ENCODE results near the gene EML6.
"Not testable (repeated sequence)": the region's sequence is repeated elsewhere in the genome, so short reads cannot be mapped to it uniquely, and the experiment has no call there.

EML6 gene

GRCh38 chr2:54866868-54867267 lies 143.4 kb downstream of the EML6 start:
- Histone ChIP-seq H3K27me3 (replicated peaks; ENCODE audit: control insufficient read depth, insufficient read depth, low read length, poor library complexity, severe bottlenecking) (no peaks in the 10 kb centered on the region), H3K4me1 (ENCODE audit: control insufficient read depth, insufficient read depth, low read length, poor library complexity, severe bottlenecking) (no peaks in the 10 kb centered on the region), H3K9me3 (ENCODE audit: control insufficient read depth, low read length) (no peaks in the 10 kb centered on the region), H3K4me3 (ENCODE audit: insufficient read depth, low read depth, low read length, poor library complexity, severe bottlenecking) (no peak overlapping the region), H3K27ac (ENCODE audit: insufficient read depth, low read length, poor library complexity, severe bottlenecking) (no peak overlapping the region), H3K36me3 (ENCODE audit: control insufficient read depth, insufficient read depth, low read length) (no peaks in the 10 kb centered on the region)
- no peak for DNase-seq

- Histone ChIP-seq H3K9me3 (ENCODE audit: control insufficient read depth, low read length) (no peaks in the 10 kb centered on the region), H3K4me1 (ENCODE audit: control insufficient read depth, insufficient read depth, low read length, poor library complexity, severe bottlenecking) (no peaks in the 10 kb centered on the region), H3K36me3 (ENCODE audit: control insufficient read depth, insufficient read depth, low read length) (no peaks in the 10 kb centered on the region), H3K27me3 (replicated peaks; ENCODE audit: control insufficient read depth, insufficient read depth, low read length, poor library complexity, severe bottlenecking) (no peaks in the 10 kb centered on the region), H3K27ac (ENCODE audit: insufficient read depth, low read length, poor library complexity, severe bottlenecking) (no peak overlapping the region), H3K4me3 (ENCODE audit: insufficient read depth, low read depth, low read length, poor library complexity, severe bottlenecking) (no peak overlapping the region)
- no peak for DNase-seq
These were observed 144.0 kb downstream of the EML6 start for GRCh38 chr2:54867457-54867856.

- DNase-seq: no peak
These were observed 148.1 kb downstream of the EML6 start for GRCh38 chr2:54871457-54872107.

GRCh38 chr2:54872780-54873179 lies 149.3 kb downstream of the EML6 start:
- no peaks in the 10 kb centered on the region for H3K27me3 ChIP-seq (replicated peaks; ENCODE audit: control insufficient read depth, insufficient read depth, low read length, poor library complexity, severe bottlenecking)
- H3K4me3 ChIP-seq (ENCODE audit: insufficient read depth, low read depth, low read length, poor library complexity, severe bottlenecking): no peak overlapping the region
- H3K9me3 ChIP-seq (ENCODE audit: control insufficient read depth, low read length): no peaks in the 10 kb centered on the region
- DNase-seq: no peak
- no peaks in the 10 kb centered on the region for H3K4me1 ChIP-seq (ENCODE audit: control insufficient read depth, insufficient read depth, low read length, poor library complexity, severe bottlenecking)
- H3K27ac ChIP-seq (ENCODE audit: insufficient read depth, low read length, poor library complexity, severe bottlenecking): no peak overlapping the region
- H3K36me3 ChIP-seq (ENCODE audit: control insufficient read depth, insufficient read depth, low read length): no peaks in the 10 kb centered on the region

More at GRCh38 chr2:54871457-54872107, 148.1 kb downstream of the EML6 start:
- no peaks in the 10 kb centered on the region for H3K9me3 ChIP-seq (ENCODE audit: control insufficient read depth, low read length)
- no peak overlapping the region for H3K27ac ChIP-seq (ENCODE audit: insufficient read depth, low read length, poor library complexity, severe bottlenecking)
- no peaks in the 10 kb centered on the region for H3K27me3 ChIP-seq (replicated peaks; ENCODE audit: control insufficient read depth, insufficient read depth, low read length, poor library complexity, severe bottlenecking)
- no peaks in the 10 kb centered on the region for H3K36me3 ChIP-seq (ENCODE audit: control insufficient read depth, insufficient read depth, low read length)
- H3K4me3 ChIP-seq (ENCODE audit: insufficient read depth, low read depth, low read length, poor library complexity, severe bottlenecking): no peak overlapping the region
- no peaks in the 10 kb centered on the region for H3K4me1 ChIP-seq (ENCODE audit: control insufficient read depth, insufficient read depth, low read length, poor library complexity, severe bottlenecking)

- DNase-seq; H3K27ac ChIP-seq (ENCODE audit: insufficient read depth, low read length, poor library complexity, severe bottlenecking); H3K9me3 ChIP-seq (ENCODE audit: control insufficient read depth, low read length); H3K36me3 ChIP-seq (ENCODE audit: control insufficient read depth, insufficient read depth, low read length); H3K4me3 ChIP-seq (ENCODE audit: insufficient read depth, low read depth, low read length, poor library complexity, severe bottlenecking); H3K4me1 ChIP-seq (ENCODE audit: control insufficient read depth, insufficient read depth, low read length, poor library complexity, severe bottlenecking); H3K27me3 ChIP-seq (replicated peaks; ENCODE audit: control insufficient read depth, insufficient read depth, low read length, poor library complexity, severe bottlenecking): not testable (repeated sequence)
These were observed 149.8 kb downstream of the EML6 start for GRCh38 chr2:54873236-54873635.

GRCh38 chr2:54876764-54877163 lies 153.3 kb downstream of the EML6 start:
- Histone ChIP-seq H3K36me3 (ENCODE audit: control insufficient read depth, insufficient read depth, low read length) (no peaks in the 10 kb centered on the region), H3K4me3 (ENCODE audit: insufficient read depth, low read depth, low read length, poor library complexity, severe bottlenecking) (no peak overlapping the region), H3K4me1 (ENCODE audit: control insufficient read depth, insufficient read depth, low read length, poor library complexity, severe bottlenecking) (no peaks in the 10 kb centered on the region), H3K9me3 (ENCODE audit: control insufficient read depth, low read length) (no peaks in the 10 kb centered on the region), H3K27ac (ENCODE audit: insufficient read depth, low read length, poor library complexity, severe bottlenecking) (no peak overlapping the region), H3K27me3 (replicated peaks; ENCODE audit: control insufficient read depth, insufficient read depth, low read length, poor library complexity, severe bottlenecking) (peaks cover 3% of the 10 kb centered on the region)
- DNase-seq: no peak

- no peak for DNase-seq
- no peak overlapping the region for H3K4me3 ChIP-seq (ENCODE audit: insufficient read depth, low read depth, low read length, poor library complexity, severe bottlenecking)
- H3K27me3 ChIP-seq (replicated peaks; ENCODE audit: control insufficient read depth, insufficient read depth, low read length, poor library complexity, severe bottlenecking): peaks cover 3% of the 10 kb centered on the region
- H3K36me3 ChIP-seq (ENCODE audit: control insufficient read depth, insufficient read depth, low read length): no peaks in the 10 kb centered on the region
- H3K4me1 ChIP-seq (ENCODE audit: control insufficient read depth, insufficient read depth, low read length, poor library complexity, severe bottlenecking): no peaks in the 10 kb centered on the region
- no peak overlapping the region for H3K27ac ChIP-seq (ENCODE audit: insufficient read depth, low read length, poor library complexity, severe bottlenecking)
- no peaks in the 10 kb centered on the region for H3K9me3 ChIP-seq (ENCODE audit: control insufficient read depth, low read length)
These were observed 154.7 kb downstream of the EML6 start for GRCh38 chr2:54878182-54878581.

- no peaks in the 10 kb centered on the region for H3K36me3 ChIP-seq (ENCODE audit: control insufficient read depth, insufficient read depth, low read length)
- H3K27ac ChIP-seq (ENCODE audit: insufficient read depth, low read length, poor library complexity, severe bottlenecking): no peak overlapping the region
- no peaks in the 10 kb centered on the region for H3K4me1 ChIP-seq (ENCODE audit: control insufficient read depth, insufficient read depth, low read length, poor library complexity, severe bottlenecking)
- H3K27me3 ChIP-seq (replicated peaks; ENCODE audit: control insufficient read depth, insufficient read depth, low read length, poor library complexity, severe bottlenecking): peaks cover 3% of the 10 kb centered on the region
- DNase-seq: no peak
- H3K4me3 ChIP-seq (ENCODE audit: insufficient read depth, low read depth, low read length, poor library complexity, severe bottlenecking): no peak overlapping the region
- H3K9me3 ChIP-seq (ENCODE audit: control insufficient read depth, low read length): no peaks in the 10 kb centered on the region
These were observed 155.6 kb downstream of the EML6 start for GRCh38 chr2:54879032-54879431.

GRCh38 chr2:54879598-54880332 lies 156.3 kb downstream of the EML6 start:
- DNase-seq: no peak
- no peak overlapping the region for H3K27ac ChIP-seq (ENCODE audit: insufficient read depth, low read length, poor library complexity, severe bottlenecking)
- H3K27me3 ChIP-seq (replicated peaks; ENCODE audit: control insufficient read depth, insufficient read depth, low read length, poor library complexity, severe bottlenecking): peaks cover 3% of the 10 kb centered on the region

GRCh38 chr2:54880428-54880827 lies 157.0 kb downstream of the EML6 start:
- no peaks in the 10 kb centered on the region for H3K36me3 ChIP-seq (ENCODE audit: control insufficient read depth, insufficient read depth, low read length)
- no peak overlapping the region for H3K27ac ChIP-seq (ENCODE audit: insufficient read depth, low read length, poor library complexity, severe bottlenecking)
- no peaks in the 10 kb centered on the region for H3K9me3 ChIP-seq (ENCODE audit: control insufficient read depth, low read length)
- DNase-seq: no peak
- no peak overlapping the region for H3K4me3 ChIP-seq (ENCODE audit: insufficient read depth, low read depth, low read length, poor library complexity, severe bottlenecking)
- H3K4me1 ChIP-seq (ENCODE audit: control insufficient read depth, insufficient read depth, low read length, poor library complexity, severe bottlenecking): no peaks in the 10 kb centered on the region
- peaks cover 3% of the 10 kb centered on the region for H3K27me3 ChIP-seq (replicated peaks; ENCODE audit: control insufficient read depth, insufficient read depth, low read length, poor library complexity, severe bottlenecking)

More at GRCh38 chr2:54879598-54880332, 156.3 kb downstream of the EML6 start:
- Histone ChIP-seq H3K36me3 (ENCODE audit: control insufficient read depth, insufficient read depth, low read length) (no peaks in the 10 kb centered on the region), H3K9me3 (ENCODE audit: control insufficient read depth, low read length) (no peaks in the 10 kb centered on the region), H3K4me1 (ENCODE audit: control insufficient read depth, insufficient read depth, low read length, poor library complexity, severe bottlenecking) (no peaks in the 10 kb centered on the region), H3K4me3 (ENCODE audit: insufficient read depth, low read depth, low read length, poor library complexity, severe bottlenecking) (no peak overlapping the region)
